ENCODE data around the gene PLEKHN1. TPM values are rescaled to one million over a fixed set of nuclear protein-coding genes. Genes with fewer than 3 reads are reported as not detected.

The PLEKHN1 gene
- total RNA-seq, 1 donor from 2014 or later = 1.3 TPM

DNA sequence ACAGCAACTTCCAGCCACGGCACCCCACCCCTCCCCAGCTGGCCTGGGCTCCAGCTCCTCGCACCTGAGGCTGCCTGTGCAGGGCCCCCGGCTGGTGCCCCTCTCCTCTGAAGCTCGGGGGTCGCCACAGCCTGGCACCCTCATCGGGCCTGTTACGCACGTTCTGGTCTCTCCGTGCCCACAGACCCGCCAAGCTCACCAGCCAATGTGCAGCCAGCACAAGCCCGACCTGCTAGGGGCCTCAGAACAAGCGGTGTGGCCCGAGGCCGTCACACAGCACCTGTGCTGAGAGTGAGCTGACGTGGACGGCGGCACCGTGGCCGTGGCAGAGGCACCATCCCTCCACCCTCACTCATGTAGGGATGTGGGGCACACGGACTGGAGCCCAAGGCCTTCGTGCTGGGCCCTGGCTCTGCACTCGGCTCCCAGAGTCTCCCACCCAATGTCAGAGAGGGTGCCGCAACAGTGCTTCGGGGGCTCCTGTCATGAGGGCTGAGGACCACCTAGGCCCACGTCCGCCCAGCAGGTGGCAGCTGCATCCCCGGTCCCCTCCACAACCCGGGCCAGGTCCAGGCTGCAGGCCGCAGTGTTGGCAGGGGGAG, 46.9 kb upstream of the PLEKHN1 start:
- no peaks in the 10 kb centered on the region for H3K9me3 Mint-ChIP-seq
- CTCF ChIA-PET = interaction anchor here (1.6 kb wide), 1 partner anchor 15 kb away, joined by 3 read pairs; no protein-coding TSS in a partner anchor
- intact Hi-C loops (cut with micrococcal nuclease) = no loop called here
- peaks cover 17% of the 10 kb centered on the region for H3K4me1 Mint-ChIP-seq
- no peak overlapping the region for H3K4me3 Mint-ChIP-seq
- no peak overlapping the region for H3K27ac Mint-ChIP-seq
- DNase-seq (no peak), ATAC-seq (ENCODE audit: low read depth) (no peak)
- H3K27me3 Mint-ChIP-seq = peaks cover 49% of the 10 kb centered on the region
- POLR2A ChIA-PET = no interaction called here
- TF ChIP-seq, protein P1, sequence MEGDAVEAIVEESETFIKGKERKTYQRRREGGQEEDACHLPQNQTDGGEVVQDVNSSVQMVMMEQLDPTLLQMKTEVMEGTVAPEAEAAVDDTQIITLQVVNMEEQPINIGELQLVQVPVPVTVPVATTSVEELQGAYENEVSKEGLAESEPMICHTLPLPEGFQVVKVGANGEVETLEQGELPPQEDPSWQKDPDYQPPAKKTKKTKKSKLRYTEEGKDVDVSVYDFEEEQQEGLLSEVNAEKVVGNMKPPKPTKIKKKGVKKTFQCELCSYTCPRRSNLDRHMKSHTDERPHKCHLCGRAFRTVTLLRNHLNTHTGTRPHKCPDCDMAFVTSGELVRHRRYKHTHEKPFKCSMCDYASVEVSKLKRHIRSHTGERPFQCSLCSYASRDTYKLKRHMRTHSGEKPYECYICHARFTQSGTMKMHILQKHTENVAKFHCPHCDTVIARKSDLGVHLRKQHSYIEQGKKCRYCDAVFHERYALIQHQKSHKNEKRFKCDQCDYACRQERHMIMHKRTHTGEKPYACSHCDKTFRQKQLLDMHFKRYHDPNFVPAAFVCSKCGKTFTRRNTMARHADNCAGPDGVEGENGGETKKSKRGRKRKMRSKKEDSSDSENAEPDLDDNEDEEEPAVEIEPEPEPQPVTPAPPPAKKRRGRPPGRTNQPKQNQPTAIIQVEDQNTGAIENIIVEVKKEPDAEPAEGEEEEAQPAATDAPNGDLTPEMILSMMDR (IDR thresholded peaks at IDR 0.05) = no peak
- H3K36me3 Mint-ChIP-seq (ENCODE audit: low read depth) = no peaks in the 10 kb centered on the region

DNA sequence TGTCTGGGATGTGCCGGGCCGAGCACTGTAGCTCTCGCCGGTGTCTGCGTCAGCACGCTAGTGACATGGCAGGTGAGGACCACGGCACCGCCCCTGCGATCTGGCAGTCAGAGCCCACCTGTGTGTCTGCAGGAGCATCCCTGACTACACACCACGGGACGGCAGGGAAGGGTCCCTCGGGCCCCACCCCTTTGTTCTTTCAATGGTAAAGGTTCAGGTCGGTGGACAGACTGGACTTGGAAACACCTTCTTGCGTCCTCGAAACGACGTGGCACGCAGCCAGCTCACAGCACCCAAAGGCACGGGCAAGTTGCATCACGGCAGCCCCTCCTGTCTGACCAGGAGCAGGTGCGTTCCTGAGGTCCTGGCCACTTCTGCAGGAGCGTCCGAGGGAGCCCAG, 46.3 kb upstream of the PLEKHN1 start:
- H3K27me3 Mint-ChIP-seq = peaks cover 47% of the 10 kb centered on the region
- no peak for ATAC-seq (ENCODE audit: low read depth)
- no peak for DNase-seq
- TF ChIP-seq, protein P1 (IDR thresholded peaks at IDR 0.05) = no peak
- no peaks in the 10 kb centered on the region for H3K9me3 Mint-ChIP-seq
- ChIA-PET POLR2A (no interaction called here), CTCF (interaction anchor here (1.6 kb wide), 1 partner anchor 16 kb away, joined by 3 read pairs; no protein-coding TSS in a partner anchor)
- H3K36me3 Mint-ChIP-seq (ENCODE audit: low read depth) = no peaks in the 10 kb centered on the region
- no peak overlapping the region for H3K27ac Mint-ChIP-seq
- intact Hi-C loops (cut with micrococcal nuclease) = loop anchor here (2.0 to 5.0 kb wide), 2 partner anchors 15 to 47 kb away; partner anchors contain the start of gene PLEKHN1
- peaks cover 17% of the 10 kb centered on the region for H3K4me1 Mint-ChIP-seq
- H3K4me3 Mint-ChIP-seq = no peak overlapping the region

DNA sequence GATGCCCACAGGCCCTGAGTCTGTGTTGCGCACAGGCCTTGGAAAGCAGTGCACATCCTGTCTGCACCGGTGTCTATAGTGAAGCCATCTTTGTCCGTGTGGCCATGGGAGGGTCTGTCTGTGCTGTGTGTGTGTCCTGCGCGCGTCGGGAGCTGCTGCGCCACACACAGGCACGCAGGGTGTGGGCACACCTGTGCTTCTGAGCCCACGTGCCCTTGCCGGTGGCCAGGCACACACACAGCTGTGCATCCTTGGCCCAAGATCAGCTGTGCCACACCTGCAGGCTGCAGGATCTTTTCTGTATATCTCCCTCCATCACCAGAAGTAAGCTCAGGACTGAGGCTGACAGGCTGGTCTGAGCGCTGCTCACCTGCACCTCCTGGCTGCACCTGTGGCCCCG, 45.8 kb upstream of the PLEKHN1 start:
- DNase-seq (no peak), ATAC-seq (ENCODE audit: low read depth) (no peak)
- H3K4me3 Mint-ChIP-seq = no peak overlapping the region
- ChIA-PET CTCF (interaction anchor here (1.6 kb wide), 1 partner anchor 16 kb away, joined by 3 read pairs; no protein-coding TSS in a partner anchor), POLR2A (interaction anchor here (0.6 kb wide), 1 partner anchor 774 kb away, joined by 4 read pairs; no protein-coding TSS in a partner anchor)
- H3K9me3 Mint-ChIP-seq = no peaks in the 10 kb centered on the region
- H3K27ac Mint-ChIP-seq = no peak overlapping the region
- H3K27me3 Mint-ChIP-seq = peaks cover 43% of the 10 kb centered on the region
- no peaks in the 10 kb centered on the region for H3K36me3 Mint-ChIP-seq (ENCODE audit: low read depth)
- peaks cover 17% of the 10 kb centered on the region for H3K4me1 Mint-ChIP-seq
- TF ChIP-seq, protein P1 (IDR thresholded peaks at IDR 0.05) = no peak
- intact Hi-C loops (cut with micrococcal nuclease) = loop anchor here (2.0 to 5.0 kb wide), 2 partner anchors 16 to 47 kb away; partner anchors contain the start of gene PLEKHN1

DNA sequence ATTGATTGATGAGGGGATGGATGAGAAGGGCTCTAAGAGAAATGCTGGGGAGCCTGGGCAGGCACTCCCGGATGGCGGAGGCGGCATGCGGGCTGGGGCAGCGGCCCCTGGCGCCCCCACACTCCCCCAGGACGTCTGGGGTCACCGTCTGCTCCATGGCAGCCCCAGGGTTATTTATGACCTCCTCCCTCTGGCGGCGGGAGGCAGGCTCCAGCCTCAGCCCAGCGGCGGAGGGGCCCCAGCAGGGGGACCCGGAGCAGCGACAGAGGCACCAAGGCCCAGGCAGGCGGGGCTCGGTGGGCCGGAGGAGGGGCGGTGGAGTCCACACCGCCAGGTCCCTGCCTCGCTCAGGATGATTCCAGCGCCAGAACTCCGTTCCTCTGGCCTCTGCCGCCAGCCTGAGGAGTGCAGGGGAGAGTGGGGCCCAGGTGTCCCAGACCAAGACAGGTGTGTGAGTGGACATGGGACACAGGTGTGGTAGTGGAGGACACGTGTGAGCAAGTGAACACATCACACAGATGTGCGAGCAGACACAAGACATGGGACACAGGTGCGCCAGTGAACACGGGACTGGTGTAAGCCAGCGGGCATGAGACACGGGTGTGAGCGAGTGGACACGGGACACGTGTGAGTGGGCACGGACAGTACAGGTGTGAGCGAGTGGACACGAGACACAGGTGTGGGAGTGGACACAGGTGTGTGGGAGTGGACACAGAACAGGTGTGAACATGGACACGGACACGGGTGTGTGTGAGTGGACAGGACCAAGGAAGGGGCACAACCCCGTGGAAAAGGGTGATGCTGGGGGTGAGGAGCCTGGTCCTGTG, 45.1 kb upstream of the PLEKHN1 start:
- TF ChIP-seq, protein P1 (IDR thresholded peaks at IDR 0.05) = no peak
- Mint-ChIP-seq H3K4me1 (peaks cover 21% of the 10 kb centered on the region), H3K27ac (peak overlapping the region; percentile 6), H3K36me3 (ENCODE audit: low read depth) (no peaks in the 10 kb centered on the region), H3K9me3 (no peaks in the 10 kb centered on the region), H3K27me3 (peaks cover 42% of the 10 kb centered on the region), H3K4me3 (peak overlapping the region; percentile 19)
- no peak for DNase-seq
- POLR2A ChIA-PET = interaction anchor here (0.6 kb wide), 1 partner anchor 773 kb away, joined by 4 read pairs; no protein-coding TSS in a partner anchor
- CTCF ChIA-PET = interaction anchor here (1.6 kb wide), 1 partner anchor 17 kb away, joined by 3 read pairs; no protein-coding TSS in a partner anchor
- intact Hi-C loops (cut with micrococcal nuclease) = loop anchor here (2.0 to 5.0 kb wide), 2 partner anchors 16 to 46 kb away; partner anchors contain the start of gene PLEKHN1
- peak; percentile 55 for ATAC-seq (ENCODE audit: low read depth)
